Adrenal gland (tissue), 12 donors: Measurements from ENCODE around the gene SH3BP4. TPM values are rescaled to one million over a fixed set of nuclear protein-coding genes. Genes with fewer than 3 reads are reported as not detected.

Source experiments
- DNase-seq, 7 donors: peaks; one replicate each; pipeline ENCODE4 v3.0.0-alpha.2; 2019 to 2020
- H3K27ac ChIP-seq, 5 donors: fragments of 200-600 bp; sonication (generic) in 4 of 5; 1 replicate in 3 of 5; 2 replicates in 2 of 5; pipeline versions ENCODE4 v1.5.1 to v1.8.0; 2016 to 2020; ENCODE audit warnings: mild to moderate bottlenecking in 1 of 5
- H3K27me3 ChIP-seq: fragments of 200-600 bp; 2 replicates; pipeline ENCODE4 v1.8.0; 2021
- H3K36me3 ChIP-seq, 2 donors: fragments of 200-600 bp; replicated peaks in 1 of 2; 1 replicate in 1 of 2; 2 replicates in 1 of 2; pipeline versions ENCODE4 v1.5.1 to v1.8.0; 2018 to 2022
- H3K4me1 ChIP-seq, 2 donors: fragments of 200-600 bp; replicated peaks in 1 of 2; 1 replicate in 1 of 2; 2 replicates in 1 of 2; pipeline versions ENCODE4 v1.5.1 to v1.8.0; 2018 to 2021
- H3K4me3 ChIP-seq, 4 donors: fragments of 200-600 bp; sonication (generic) in 3 of 4; one replicate each; pipeline ENCODE4 v1.5.1; 2016 to 2018
- H3K9me3 ChIP-seq, 3 donors: fragments of 200-600 bp; sonication (generic) in 1 of 3; replicated peaks in 1 of 3; 1 replicate in 2 of 3; 2 replicates in 1 of 3; pipeline versions ENCODE4 v1.5.1 to v1.8.0; 2016 to 2021
- POLR2A ChIP-seq, 2 donors: fragments of 450-650 bp; IDR thresholded peaks; one replicate each; pipeline ENCODE4 v1.6.1; 2017; ENCODE audit warnings: antibody characterized with exemption in 2 of 2, mild to moderate bottlenecking in 2 of 2, moderate library complexity in 1 of 2
- WGBS, 4 donors: extraction: QIAGEN DNeasy Blood & Tissue Kit in 2 of 4; methylation state at CpG; one replicate each; pipeline versions ENCODE4 v1.1.5 to v1.1.7; 2013 to 2017; 5-methylcytosine and 5-hydroxymethylcytosine counted together
- intact Hi-C, 2 donors: fragments of 100-400 bp; cut with DNase I; formaldehyde crosslinking; loops; one replicate each; pipeline versions ENCODE4 v1.14.1 to v1.15.0; 2022 to 2023
- polyA plus RNA-seq, 3 donors: library from polyadenylated mRNA; stranded (reverse); fragments of 200-250 nt in 2 of 3; fragments of 350-450 nt in 1 of 3; fragmentation: Illumina TruSeq in 1 of 3; extraction: RNeasy Lipid Tissue Mini Kit (QIAGEN cat#74804) in 1 of 3; gene quantifications; one replicate each; pipeline ENCODE4 v1.2.3, GENCODE V29; 2013 to 2014
- total RNA-seq, 9 donors: library from RNA; depleted of rRNA in 4 of 9; stranded (reverse); fragments of >200 nt in 4 of 9; fragments of 120-200 nt in 1 of 9; fragmentation: NEBNext Ultra II Directional in 1 of 9; extraction: Animal tissue kit (Norgen Biotek cat#: 25700) in 1 of 9; gene quantifications; one replicate each; pipeline versions ENCODE4 v1.1.0 to v1.2.4, GENCODE V29; 2013 to 2023
- TF ChIP-seq, protein P1 (sequence below), 6 experiments: fragments of 450-650 bp in 4 of 6; fragments of 200-600 bp in 2 of 6; sonication (generic) in 1 of 6; IDR thresholded peaks; 1 replicate in 5 of 6; 2 replicates in 1 of 6; pipeline versions ENCODE4 v1.5.1 to v1.8.0; 2016 to 2021; ENCODE audit warnings: antibody characterized with exemption in 6 of 6, mild to moderate bottlenecking in 2 of 6, moderate library complexity in 1 of 6
- donor health status: healthy with polysubstance abuse.
- donor health status: Bipolar disorder and iron deficiency.
- donor health status: DM: yes; HTN: yes; CAD: no.
- donor health status: DM: no; HTN: no; CAD: no.
- donor health status: DM: no; HTN: no; CAD: no.
- donor health status: DM: yes; HTN: yes; CAD: no.

SH3BP4 gene
- total and polyA plus RNA-seq, 12 donors = 5.1 to 26.9 (median 19.9) TPM

DNA sequence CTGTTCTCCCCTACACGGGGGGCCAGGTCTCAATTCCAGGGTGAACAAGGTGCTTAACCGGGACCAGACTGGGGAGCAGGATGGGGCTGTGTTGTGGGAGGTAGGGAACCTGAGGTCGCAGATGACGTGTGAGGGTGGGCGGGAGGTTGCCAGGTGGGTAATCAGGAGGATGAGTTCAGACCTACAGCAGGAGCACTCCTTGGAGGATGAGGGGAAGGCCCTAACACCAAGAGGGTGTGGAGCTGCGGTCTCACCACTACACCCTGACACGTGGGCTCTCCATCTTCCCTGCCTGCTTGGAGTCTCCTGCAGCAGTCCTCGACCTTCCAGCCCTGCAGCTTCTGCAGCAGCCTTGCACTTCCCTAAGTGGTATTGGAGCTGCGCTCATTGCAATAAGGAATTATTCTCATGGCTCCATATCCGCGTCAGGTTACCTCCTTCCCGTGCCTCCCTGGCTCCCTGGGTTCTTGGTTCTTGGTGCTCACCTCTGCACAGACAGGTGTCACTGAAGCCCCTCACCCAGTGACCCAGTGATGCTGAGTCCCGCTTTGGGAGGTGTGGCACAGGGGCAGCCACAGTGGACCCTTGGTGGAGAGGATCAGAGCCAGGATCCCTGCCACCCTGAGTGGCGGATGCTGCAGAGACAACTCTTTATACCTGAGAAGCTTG, 15.5 kb downstream of the SH3BP4 start:
- H3K27ac ChIP-seq = no peak overlapping the region
- 87 to 98% (median 93%) methylated on average over 12 to 14 of the region's 14 CpGs for WGBS, 4 donors
- H3K27me3 ChIP-seq = no peaks in the 10 kb centered on the region
- no peak overlapping the region for H3K4me3 ChIP-seq
- peaks cover 9 to 23% of the 10 kb centered on the region in 2 donors for H3K4me1 ChIP-seq
- no peaks in the 10 kb centered on the region for H3K9me3 ChIP-seq
- DNase-seq = no peak
- intact Hi-C loops = no loop called here
- TF ChIP-seq, protein P1, sequence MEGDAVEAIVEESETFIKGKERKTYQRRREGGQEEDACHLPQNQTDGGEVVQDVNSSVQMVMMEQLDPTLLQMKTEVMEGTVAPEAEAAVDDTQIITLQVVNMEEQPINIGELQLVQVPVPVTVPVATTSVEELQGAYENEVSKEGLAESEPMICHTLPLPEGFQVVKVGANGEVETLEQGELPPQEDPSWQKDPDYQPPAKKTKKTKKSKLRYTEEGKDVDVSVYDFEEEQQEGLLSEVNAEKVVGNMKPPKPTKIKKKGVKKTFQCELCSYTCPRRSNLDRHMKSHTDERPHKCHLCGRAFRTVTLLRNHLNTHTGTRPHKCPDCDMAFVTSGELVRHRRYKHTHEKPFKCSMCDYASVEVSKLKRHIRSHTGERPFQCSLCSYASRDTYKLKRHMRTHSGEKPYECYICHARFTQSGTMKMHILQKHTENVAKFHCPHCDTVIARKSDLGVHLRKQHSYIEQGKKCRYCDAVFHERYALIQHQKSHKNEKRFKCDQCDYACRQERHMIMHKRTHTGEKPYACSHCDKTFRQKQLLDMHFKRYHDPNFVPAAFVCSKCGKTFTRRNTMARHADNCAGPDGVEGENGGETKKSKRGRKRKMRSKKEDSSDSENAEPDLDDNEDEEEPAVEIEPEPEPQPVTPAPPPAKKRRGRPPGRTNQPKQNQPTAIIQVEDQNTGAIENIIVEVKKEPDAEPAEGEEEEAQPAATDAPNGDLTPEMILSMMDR (IDR thresholded peaks at IDR 0.05) = no peak
- no peak for TF ChIP-seq POLR2A (IDR thresholded peaks at IDR 0.05)
- no peaks in the 10 kb centered on the region for H3K36me3 ChIP-seq

DNA sequence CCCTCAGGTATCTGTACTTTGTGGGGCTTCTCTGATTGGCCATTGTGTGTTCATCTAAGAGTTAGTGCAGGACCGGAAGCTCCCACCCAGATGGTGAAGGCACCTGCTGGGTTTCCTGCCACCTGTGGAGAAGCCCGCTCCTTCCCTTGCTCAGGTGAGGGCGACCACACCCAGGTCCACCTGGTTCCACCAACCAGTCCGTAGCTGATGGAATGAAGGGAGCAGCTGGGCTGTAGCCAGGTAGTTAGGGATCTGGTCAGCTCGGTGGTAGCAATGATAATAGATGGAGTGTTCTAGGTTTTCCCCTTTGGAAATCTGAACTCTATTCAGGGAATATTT, 16.0 kb downstream of the SH3BP4 start:
- no peaks in the 10 kb centered on the region for H3K27me3 ChIP-seq
- no peaks in the 10 kb centered on the region for H3K9me3 ChIP-seq
- H3K27ac ChIP-seq = no peak overlapping the region
- TF ChIP-seq, protein P1 (IDR thresholded peaks at IDR 0.05) = no peak
- TF ChIP-seq POLR2A (IDR thresholded peaks at IDR 0.05) = no peak
- DNase-seq = no peak
- H3K36me3 ChIP-seq = no peaks in the 10 kb centered on the region
- H3K4me1 ChIP-seq = peaks cover 9 to 23% of the 10 kb centered on the region in 2 donors
- 91 to 100% (median 96%) methylated on average over 1 to 5 of the region's 5 CpGs for WGBS, 4 donors
- no peak overlapping the region for H3K4me3 ChIP-seq
- intact Hi-C loops = no loop called here

DNA sequence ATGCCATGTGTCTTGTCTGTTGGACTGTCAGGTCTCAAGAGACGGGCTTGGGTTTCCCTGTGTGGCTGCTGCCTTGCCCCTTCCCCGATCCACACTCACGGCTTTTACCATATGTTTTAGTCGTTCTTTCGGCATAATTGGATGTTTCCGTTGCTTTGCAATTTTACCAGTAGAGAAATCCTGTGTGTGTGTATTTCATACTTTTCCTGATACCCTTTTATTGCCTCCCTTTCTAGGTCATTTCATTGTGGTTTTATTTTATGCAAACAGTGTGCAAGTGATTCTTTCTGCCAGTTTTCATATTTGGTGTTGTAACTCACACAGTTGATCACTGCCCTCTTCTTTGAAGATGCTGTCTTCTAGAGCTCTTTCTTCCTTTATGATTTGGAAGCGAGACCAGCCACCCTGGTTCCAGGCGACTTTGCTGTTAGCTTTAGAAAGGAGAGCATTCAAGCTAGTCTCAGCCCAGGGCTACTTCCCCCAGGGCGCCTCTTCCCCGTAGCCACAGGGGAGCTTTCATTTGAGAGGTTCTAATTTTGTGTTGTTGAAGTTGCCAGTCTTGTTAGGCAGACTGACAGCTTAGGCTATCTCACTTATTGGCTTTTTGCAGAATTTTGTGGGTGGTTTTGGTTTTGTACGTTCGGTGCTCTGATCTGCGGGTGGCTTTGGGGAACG, 17.0 kb downstream of the SH3BP4 start:
- no peaks in the 10 kb centered on the region for H3K36me3 ChIP-seq
- TF ChIP-seq, protein P1 (IDR thresholded peaks at IDR 0.05) = no peak
- TF ChIP-seq POLR2A (IDR thresholded peaks at IDR 0.05) = no peak
- intact Hi-C loops = no loop called here
- H3K4me3 ChIP-seq = no peak overlapping the region
- peaks cover 5 to 19% of the 10 kb centered on the region in 2 donors for H3K4me1 ChIP-seq
- no peak for DNase-seq
- no peaks in the 10 kb centered on the region for H3K9me3 ChIP-seq
- WGBS, 4 donors = 75 to 88% (median 85%) methylated on average over 14 of the region's 14 CpGs
- H3K27ac ChIP-seq = no peak overlapping the region
- H3K27me3 ChIP-seq = no peaks in the 10 kb centered on the region

DNA sequence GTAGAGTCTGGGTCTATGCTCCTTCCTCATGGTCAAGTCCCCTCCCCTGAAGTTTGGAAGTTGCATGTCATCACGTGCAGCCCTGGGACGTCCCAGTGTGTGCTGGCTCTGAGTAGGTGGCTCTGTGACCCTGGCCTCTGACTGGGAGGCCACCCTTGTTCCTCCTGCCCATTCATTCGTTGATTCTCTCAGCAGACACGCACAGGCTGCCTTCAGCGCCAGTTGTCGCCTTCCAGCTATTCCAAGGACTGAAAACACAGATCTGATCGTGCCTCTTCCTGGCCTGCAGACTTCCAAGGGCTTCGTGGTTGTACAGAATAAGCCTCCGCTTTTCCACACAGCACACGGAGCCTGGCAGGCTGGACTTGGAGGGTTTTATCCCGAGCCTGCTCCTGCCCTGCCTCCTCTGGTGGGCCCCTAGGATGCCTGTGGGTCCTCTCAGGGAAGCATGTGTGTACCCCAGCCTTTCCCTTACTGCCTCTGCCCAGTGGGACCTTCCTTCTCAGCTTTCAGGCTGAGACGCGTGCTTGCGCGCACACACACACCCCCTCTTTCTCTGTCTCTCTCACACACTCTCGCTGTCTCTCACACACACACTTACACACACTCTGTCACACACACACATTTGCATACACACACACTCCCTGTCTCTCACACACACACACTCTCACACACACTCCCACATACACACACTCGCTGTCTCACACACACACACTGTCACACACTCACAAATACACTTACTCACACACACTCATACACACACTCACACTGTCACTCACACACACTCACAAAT, 17.7 kb downstream of the SH3BP4 start:
- H3K27ac ChIP-seq = no peak overlapping the region
- DNase-seq = no peak
- 73 to 80% (median 77%) methylated on average over 15 to 17 of the region's 17 CpGs for WGBS, 4 donors
- H3K27me3 ChIP-seq = no peaks in the 10 kb centered on the region
- H3K4me1 ChIP-seq = peaks cover 0 to 11% of the 10 kb centered on the region in 2 donors
- no peak for TF ChIP-seq POLR2A (IDR thresholded peaks at IDR 0.05)
- TF ChIP-seq, protein P1 (IDR thresholded peaks at IDR 0.05) = no peak
- H3K36me3 ChIP-seq = no peaks in the 10 kb centered on the region
- no peaks in the 10 kb centered on the region for H3K9me3 ChIP-seq
- intact Hi-C loops = no loop called here
- no peak overlapping the region for H3K4me3 ChIP-seq
